Heart right ventricle (tissue), 16 donors: ENCODE measurements around the gene KIF17. TPM values are rescaled to one million over a fixed set of nuclear protein-coding genes. Genes with fewer than 3 reads are reported as not detected.

ENCODE experiments used
- ATAC-seq, 8 donors: fragments of 200-7000 bp; cut with Tn5 transposase; one replicate each; pipeline ENCODE4 v1.9.1; 2020; ENCODE audit warnings: mild to moderate bottlenecking in 8 of 8, moderate library complexity in 8 of 8, moderate number of reproducible peaks in 1 of 8
- DNase-seq, 2 donors: peaks; one replicate each; pipeline ENCODE4 v3.0.0-alpha.2; 2020
- H3K27ac ChIP-seq, 10 donors: fragments of 200-600 bp; sonication (generic) in 2 of 10; one replicate each; pipeline versions ENCODE4 v1.5.0 to v1.8.0; 2020 to 2022; ENCODE audit warnings: mild to moderate bottlenecking in 3 of 10
- H3K27me3 ChIP-seq, 7 donors: fragments of 200-600 bp; one replicate each; pipeline ENCODE4 v1.8.0; 2021 to 2022; ENCODE audit warnings: mild to moderate bottlenecking in 2 of 7
- H3K36me3 ChIP-seq, 9 donors: fragments of 200-600 bp; sonication (generic) in 1 of 9; one replicate each; pipeline versions ENCODE4 v1.5.0 to v1.8.0; 2020 to 2022; ENCODE audit warnings: mild to moderate bottlenecking in 2 of 9
- H3K4me1 ChIP-seq, 9 donors: fragments of 200-600 bp; sonication (generic) in 1 of 9; one replicate each; pipeline versions ENCODE4 v1.5.0 to v1.8.0; 2020 to 2022; ENCODE audit warnings: mild to moderate bottlenecking in 4 of 9
- H3K4me3 ChIP-seq, 10 donors: fragments of 200-600 bp; sonication (generic) in 2 of 10; one replicate each; pipeline versions ENCODE4 v1.5.0 to v1.8.0; 2020 to 2022; ENCODE audit warnings: mild to moderate bottlenecking in 7 of 10, moderate library complexity in 2 of 10
- H3K9me3 ChIP-seq, 11 donors: fragments of 200-600 bp in 10 of 11; sonication (generic) in 2 of 11; one replicate each; pipeline versions ENCODE4 v1.5.0 to v1.8.0; 2013 to 2022; ENCODE audit warnings: mild to moderate bottlenecking in 2 of 11, control low read depth in 1 of 11, moderate library complexity in 1 of 11
- CTCF ChIP-seq, 9 donors: fragments of 200-600 bp; sonication (generic) in 2 of 9; IDR thresholded peaks; one replicate each; pipeline versions ENCODE4 v1.5.0 to v1.8.0; 2021 to 2022; ENCODE audit warnings: antibody characterized with exemption in 9 of 9, mild to moderate bottlenecking in 5 of 9, moderate library complexity in 1 of 9
- WGBS, 2 donors: extraction: QIAGEN DNeasy Blood & Tissue Kit; methylation state at CpG; one replicate each; pipeline ENCODE4 v1.1.7; 2013; ENCODE audit warnings: inconsistent platforms in 1 of 2; 5-methylcytosine and 5-hydroxymethylcytosine counted together
- intact Hi-C, 10 donors: fragments of 100-400 bp; cut with DNase I; formaldehyde crosslinking; loops; one replicate each; pipeline versions ENCODE4 v1.11.1 to v1.14.2; 2022
- polyA plus RNA-seq, 2 donors: library from polyadenylated mRNA; stranded (reverse); fragments of 200-250 nt; gene quantifications; one replicate each; pipeline ENCODE4 v1.2.3, GENCODE V29; 2013
- total RNA-seq, 10 donors: library from RNA; stranded (reverse); fragmentation: NEBNext Ultra II Directional in 3 of 10; extraction: Animal tissue kit (Norgen Biotek cat#: 25700) in 3 of 10; gene quantifications; one replicate each; pipeline versions ENCODE4 v1.2.1 to v1.2.4, GENCODE V29; 2021 to 2023
- donor health status: Arrhythmogenic right ventricular cardiomyopathy.
- donor health status: ischemic (EF 13 %, LVEDD 7.1; RV severe dilation, severe dysfunction).
- donor health status: healthy with polysubstance abuse.
- donor health status: DM: no; HTN: yes; CAD: no.
- donor health status: DM: no; HTN: no; CAD: no.
- donor health status: ischemic (EF 25% LVEDD 6.9; RV normal size, moderate dysfunction).
- donor health status: ischemic (EF 25% LVEDD 5.7; RV mildly dilated, moderate dysfunction).
- donor health status: healthy.
- donor health status: DM: yes; HTN: yes; CAD: no.
- donor health status: Ischemic cardiomyopathy.
- donor health status: ischemic (EF 35%, LVEDD 5.7; RV mildly dilated, moderate dysfunction).
- donor health status: nonischemic (EF 11% LVEDD 7.7; RV severe dilation, severe dysfunction).
- donor health status: DM: yes; HTN: yes; CAD: no.
- donor health status: PGD.
- donor health status: ischemic (EF 29% LVEDD 5.4; RV normal size, mild dysfunction).
- donor health status: nonischemic (EF 23%, LVEDD 6.1; RV moderate dilation, normal function).

KIF17 gene
- total and polyA plus RNA-seq, 12 donors = 2.7 to 7.5 (median 5.2) TPM

- Histone ChIP-seq H3K36me3 (peaks cover 0 to 15% (median 0%) of the 10 kb centered on the region in 9 donors), H3K9me3 (no peaks in the 10 kb centered on the region), H3K27ac (peak overlapping the region; percentile 87 to 96 (median 92)), H3K4me1 (peaks cover 0 to 50% (median 30%) of the 10 kb centered on the region in 9 donors), H3K27me3 (no peaks in the 10 kb centered on the region), H3K4me3 (peak overlapping the region; percentile 21 to 63 (median 52))
- 71% methylated on average over 14 of the region's 14 CpGs for WGBS, 2 donors
- ATAC-seq = peak in 7 of 8 donors; percentile 6 to 43 (median 25)
- intact Hi-C loops = no loop called here
- TF ChIP-seq CTCF (IDR thresholded peaks at IDR 0.05) = no peak
- no peak for DNase-seq
Observed at GRCh38 chr1:20684651-20685050, 33.2 kb downstream of the KIF17 start.

GRCh38 chr1:20684050-20684620 lies 33.7 kb downstream of the KIF17 start:
- peaks cover 0 to 50% (median 30%) of the 10 kb centered on the region in 9 donors for H3K4me1 ChIP-seq
- WGBS, 2 donors = 55 to 63% methylated on average over 13 of the region's 13 CpGs
- DNase-seq (no peak), ATAC-seq (peak in 7 of 8 donors; percentile 2 to 29 (median 3))
- H3K27ac ChIP-seq = peak overlapping the region; percentile 87 to 96 (median 92)
- H3K9me3 ChIP-seq = no peaks in the 10 kb centered on the region
- H3K36me3 ChIP-seq = peaks cover 0 to 20% (median 0%) of the 10 kb centered on the region in 9 donors
- no peak for TF ChIP-seq CTCF (IDR thresholded peaks at IDR 0.05)
- H3K27me3 ChIP-seq = no peaks in the 10 kb centered on the region
- intact Hi-C loops = no loop called here
- H3K4me3 ChIP-seq = peak overlapping the region; percentile 21 to 63 (median 52)

GRCh38 chr1:20683614-20684013 lies 34.2 kb downstream of the KIF17 start:
- whole genome bisulfite sequencing, 2 donors = 69 to 71% methylated on average over 10 of the region's 10 CpGs
- Histone ChIP-seq H3K27ac (peak overlapping the region in 9 of 10 donors; percentile 87 to 96 (median 92)), H3K27me3 (no peaks in the 10 kb centered on the region), H3K4me3 (peak overlapping the region; percentile 2 to 63 (median 52)), H3K4me1 (peaks cover 0 to 50% (median 30%) of the 10 kb centered on the region in 9 donors), H3K36me3 (peaks cover 0 to 25% (median 0%) of the 10 kb centered on the region in 9 donors), H3K9me3 (no peaks in the 10 kb centered on the region)
- DNase-seq (no peak), ATAC-seq (no peak)
- intact Hi-C loops = no loop called here
- no peak for TF ChIP-seq CTCF (IDR thresholded peaks at IDR 0.05)

- no peak for TF ChIP-seq CTCF (IDR thresholded peaks at IDR 0.05)
- ATAC-seq (peak in 2 of 8 donors; percentile 18 to 22), DNase-seq (peak in 1 of 2 donors; percentile 47)
- peaks cover 0 to 34% (median 0%) of the 10 kb centered on the region in 9 donors for H3K36me3 ChIP-seq
- H3K27ac ChIP-seq = peak overlapping the region in 5 of 10 donors; percentile 19 to 96 (median 92)
- peaks cover 0 to 50% (median 30%) of the 10 kb centered on the region in 9 donors for H3K4me1 ChIP-seq
- WGBS, 2 donors = 63 to 72% methylated on average over 24 of the region's 24 CpGs
- H3K4me3 ChIP-seq = peak overlapping the region in 5 of 10 donors; percentile 2 to 63 (median 59)
- H3K27me3 ChIP-seq = no peaks in the 10 kb centered on the region
- intact Hi-C loops = no loop called here
- no peaks in the 10 kb centered on the region for H3K9me3 ChIP-seq
Observed at GRCh38 chr1:20682571-20683236, 35.1 kb downstream of the KIF17 start.
